Ishikawa (cell line): ENCODE data around the gene IPCEF1.

Experiments
- CEBPB ChIP-seq: IDR thresholded peaks from 2 replicates; pipeline ENCODE4 v1.6.1; 2012
- CREB1 ChIP-seq: IDR thresholded peaks from 2 replicates; pipeline ENCODE4 v1.6.1; 2012; ENCODE audit warnings: low read depth
- EGR1 ChIP-seq: IDR thresholded peaks from 2 replicates; pipeline ENCODE4 v1.6.1; 2012
- EP300 ChIP-seq: IDR thresholded peaks from 2 replicates; pipeline ENCODE4 v1.6.1; 2012; ENCODE audit warnings: borderline replicate concordance
- FOXM1 ChIP-seq: IDR thresholded peaks from 2 replicates; pipeline ENCODE4 v1.6.1; 2012; ENCODE audit warnings: low read depth, borderline replicate concordance
- MAX ChIP-seq: IDR thresholded peaks from 2 replicates; pipeline ENCODE4 v1.6.1; 2012
- NFIC ChIP-seq: IDR thresholded peaks from 2 replicates; pipeline ENCODE4 v1.6.1; 2012
- RAD21 ChIP-seq: IDR thresholded peaks from 2 replicates; pipeline ENCODE4 v1.6.1; 2012; ENCODE audit warnings: low read depth
- REST ChIP-seq: IDR thresholded peaks from 2 replicates; pipeline ENCODE4 v1.6.1; 2012; ENCODE audit warnings: low read depth, mild to moderate bottlenecking
- TAF1 ChIP-seq: IDR thresholded peaks from 2 replicates; pipeline ENCODE4 v1.6.1; 2012; ENCODE audit warnings: low read depth, mild to moderate bottlenecking
- TCF12 ChIP-seq: IDR thresholded peaks from 2 replicates; pipeline ENCODE4 v1.6.1; 2012; ENCODE audit warnings: low read depth
- TEAD4 ChIP-seq: IDR thresholded peaks from 2 replicates; pipeline ENCODE4 v1.6.1; 2012
- USF1 ChIP-seq: IDR thresholded peaks from 2 replicates; pipeline ENCODE4 v1.6.1; 2012
- YY1 ChIP-seq: IDR thresholded peaks from 2 replicates; pipeline ENCODE4 v1.6.1; 2012; ENCODE audit warnings: low read depth
- ZBTB7A ChIP-seq: IDR thresholded peaks from 2 replicates; pipeline ENCODE4 v1.6.1; 2012; ENCODE audit warnings: low read depth

IPCEF1 gene

GRCh38 chr6:154395316-154395715, 38.7 kb upstream of the IPCEF1 start:
- TF ChIP-seq EGR1, result no peak
- no peak for TF ChIP-seq MAX
- TF ChIP-seq FOXM1, result no peak
- TF ChIP-seq EP300, result no peak
- no peak for TF ChIP-seq NFIC
- TF ChIP-seq REST, result no peak
- TF ChIP-seq TCF12, result no peak
- no peak for TF ChIP-seq TAF1
- no peak for TF ChIP-seq RAD21
- TF ChIP-seq ZBTB7A, result no peak
- TF ChIP-seq USF1, result no peak
- no peak for TF ChIP-seq CREB1
- no peak for TF ChIP-seq YY1
- TF ChIP-seq CEBPB, result no peak
- TF ChIP-seq TEAD4, result no peak

- TF ChIP-seq TAF1, result no peak
- TF ChIP-seq EGR1, result no peak
- no peak for TF ChIP-seq REST
- TF ChIP-seq CREB1, result no peak
- no peak for TF ChIP-seq TEAD4
- no peak for TF ChIP-seq RAD21
- TF ChIP-seq ZBTB7A, result no peak
- no peak for TF ChIP-seq EP300
- no peak for TF ChIP-seq YY1
- no peak for TF ChIP-seq FOXM1
- TF ChIP-seq CEBPB, result no peak
- no peak for TF ChIP-seq USF1
- TF ChIP-seq NFIC, result no peak
- no peak for TF ChIP-seq MAX
- TF ChIP-seq TCF12, result no peak
These were observed 38.0 kb upstream of the IPCEF1 start for GRCh38 chr6:154394571-154394970.

- no peak for TF ChIP-seq EGR1
- TF ChIP-seq TAF1, result no peak
- TF ChIP-seq NFIC, result no peak
- no peak for TF ChIP-seq ZBTB7A
- no peak for TF ChIP-seq RAD21
- no peak for TF ChIP-seq CEBPB
- TF ChIP-seq TCF12, result no peak
- TF ChIP-seq EP300, result no peak
- TF ChIP-seq REST, result no peak
These were observed 33.4 kb upstream of the IPCEF1 start for GRCh38 chr6:154390034-154390433.

GRCh38 chr6:154388803-154389202, 32.2 kb upstream of the IPCEF1 start:
- TF ChIP-seq CREB1 (no peak), EP300 (no peak), NFIC (no peak), USF1 (no peak), CEBPB (no peak), MAX (no peak), TCF12 (no peak), EGR1 (no peak), REST (no peak)
